GM18507 (cell line): Measurements from ENCODE around the gene FRMD3.

Experiments
- DNase-seq: peaks from one replicate; pipeline ENCODE4 v3.0.0; 2011; ENCODE audit warnings: low read depth; ENCODE audit not compliant: insufficient read length; ENCODE audit errors: extremely low spot score
- FAIRE-seq: peaks from 2 replicates; lab custom pipeline; 2011; peaks lifted over from hg19 to GRCh38; lab: Jason Lieb, UNC

FRMD3 gene

GRCh38 chr9:83313781-83314180 lies 224.4 kb downstream of the FRMD3 start:
- DNase-seq, result no peak

DNA sequence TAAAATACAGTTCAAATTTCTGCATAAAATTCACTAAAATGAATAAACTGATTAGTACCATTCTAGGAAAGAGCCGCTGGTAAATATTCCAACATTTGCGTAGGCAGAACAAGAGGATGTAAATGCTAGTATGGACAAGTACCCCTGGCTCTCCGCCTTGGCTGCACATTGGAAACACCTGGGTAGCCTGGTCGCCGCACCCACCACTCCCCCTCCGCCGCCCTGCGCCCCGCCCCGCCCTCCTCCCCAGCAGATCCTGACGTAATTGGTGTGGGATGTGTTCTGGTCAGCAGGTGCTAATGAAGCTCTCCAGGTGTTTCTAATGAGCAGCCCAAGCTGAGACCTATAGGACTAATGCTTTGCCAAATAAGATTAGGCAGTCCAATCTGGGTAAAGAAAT lies 225.7 kb downstream of the FRMD3 start:
- no peak for FAIRE-seq
- no peak for DNase-seq

More at GRCh38 chr9:83313781-83314180, 224.4 kb downstream of the FRMD3 start:
- FAIRE-seq, result no peak

GRCh38 chr9:83307066-83307724 lies 231.0 kb downstream of the FRMD3 start:
- no peak for DNase-seq
- no peak for FAIRE-seq

- DNase-seq, result no peak
- no peak for FAIRE-seq
Observed at GRCh38 chr9:83304686-83305085, 233.5 kb downstream of the FRMD3 start.

GRCh38 chr9:83299571-83299970 lies 238.6 kb downstream of the FRMD3 start:
- no peak for DNase-seq

GRCh38 chr9:83299094-83299493 lies 239.1 kb downstream of the FRMD3 start:
- DNase-seq (no peak), FAIRE-seq (no peak)

More at GRCh38 chr9:83299571-83299970, 238.6 kb downstream of the FRMD3 start:
- no peak for FAIRE-seq

- DNase-seq (peak; percentile 9), FAIRE-seq (no peak)
Observed at GRCh38 chr9:83296123-83296522, 242.1 kb downstream of the FRMD3 start.

DNA sequence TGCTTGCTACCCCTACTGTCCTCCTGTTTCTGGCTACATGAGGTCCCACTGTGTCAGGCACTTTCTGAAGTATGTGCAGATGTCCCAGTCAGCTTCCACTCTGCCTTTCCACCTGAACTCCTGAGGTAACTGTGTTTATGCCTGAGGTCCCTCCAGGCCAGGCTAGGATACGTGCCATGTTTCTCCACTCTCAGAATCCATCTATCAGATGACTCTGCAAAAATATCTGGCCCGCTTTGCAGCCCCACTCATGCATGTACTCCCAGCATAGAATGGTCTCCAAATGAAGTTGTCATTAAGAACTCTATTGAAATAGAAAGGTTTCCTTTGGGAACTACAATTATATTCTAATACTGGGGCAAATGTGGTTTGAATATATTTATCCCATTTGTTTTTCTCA lies 243.4 kb downstream of the FRMD3 start:
- no peak for FAIRE-seq
- no peak for DNase-seq

DNA sequence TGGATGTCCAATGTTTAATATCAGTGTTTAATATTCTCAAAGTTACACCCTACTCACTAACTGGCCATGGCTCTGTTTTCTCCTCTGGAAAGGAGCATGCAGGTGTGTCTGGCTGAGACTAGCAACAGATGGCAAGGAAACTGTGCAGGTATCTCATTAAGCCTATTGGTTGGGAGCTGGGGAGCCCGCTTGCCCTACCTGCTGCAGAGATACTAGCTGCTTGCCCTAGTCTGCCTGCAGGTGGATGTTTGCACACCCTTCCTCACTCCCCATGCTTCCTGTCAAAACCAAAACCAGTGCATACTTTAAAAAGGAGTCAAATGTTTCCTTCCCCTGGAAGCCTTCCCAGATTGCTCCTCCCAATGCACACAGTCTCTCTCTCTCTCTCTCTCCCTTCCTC lies 247.0 kb downstream of the FRMD3 start:
- FAIRE-seq (no peak), DNase-seq (no peak)

DNA sequence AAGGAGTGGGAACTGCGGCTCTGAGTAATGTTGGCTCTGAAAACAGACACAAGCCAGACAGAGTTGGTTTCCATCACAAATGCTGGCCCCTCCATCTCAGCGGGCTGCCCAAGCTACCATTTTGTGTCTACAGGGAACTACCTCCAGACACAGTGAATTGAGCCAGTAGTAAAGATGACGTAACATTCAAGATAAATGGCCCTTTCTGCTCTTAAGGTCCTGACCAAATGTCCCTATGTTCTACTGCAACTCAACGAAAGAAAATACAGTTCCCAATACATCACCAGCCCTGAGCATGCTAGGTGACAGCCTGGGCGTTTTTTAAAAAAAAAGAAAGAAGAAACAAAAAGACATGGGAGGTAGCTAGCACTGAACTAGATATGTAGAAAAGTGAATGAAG lies 247.5 kb downstream of the FRMD3 start:
- no peak for FAIRE-seq
- no peak for DNase-seq

GRCh38 chr9:83287021-83287420 lies 251.2 kb downstream of the FRMD3 start:
- no peak for DNase-seq
- no peak for FAIRE-seq

- DNase-seq (no peak), FAIRE-seq (no peak)
Observed at GRCh38 chr9:83285445-83286225, 252.6 kb downstream of the FRMD3 start.

DNA sequence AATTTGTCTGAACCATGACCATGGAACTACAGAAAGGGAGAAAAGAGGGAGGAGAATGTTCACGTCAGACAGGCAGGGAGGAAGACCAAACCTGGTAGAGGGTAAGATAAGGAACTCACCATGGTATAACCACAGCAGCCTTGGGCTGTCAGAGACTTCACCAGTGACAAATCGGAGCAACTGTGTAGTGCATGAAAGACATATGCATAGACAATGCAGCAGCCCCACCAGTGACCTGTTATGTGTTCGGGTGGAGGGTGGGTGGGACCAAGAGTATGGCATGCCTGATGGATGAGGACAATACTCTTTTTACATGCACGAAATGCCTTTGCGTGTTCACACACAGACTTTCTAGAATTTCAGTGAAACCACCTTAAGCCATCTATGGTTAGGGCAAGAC lies 253.5 kb downstream of the FRMD3 start:
- FAIRE-seq, result no peak
- no peak for DNase-seq

GRCh38 chr9:83283528-83283927 lies 254.7 kb downstream of the FRMD3 start:
- FAIRE-seq (no peak), DNase-seq (no peak)

GRCh38 chr9:83281306-83282255 lies 256.6 kb downstream of the FRMD3 start:
- DNase-seq, result no peak
- no peak for FAIRE-seq

DNA sequence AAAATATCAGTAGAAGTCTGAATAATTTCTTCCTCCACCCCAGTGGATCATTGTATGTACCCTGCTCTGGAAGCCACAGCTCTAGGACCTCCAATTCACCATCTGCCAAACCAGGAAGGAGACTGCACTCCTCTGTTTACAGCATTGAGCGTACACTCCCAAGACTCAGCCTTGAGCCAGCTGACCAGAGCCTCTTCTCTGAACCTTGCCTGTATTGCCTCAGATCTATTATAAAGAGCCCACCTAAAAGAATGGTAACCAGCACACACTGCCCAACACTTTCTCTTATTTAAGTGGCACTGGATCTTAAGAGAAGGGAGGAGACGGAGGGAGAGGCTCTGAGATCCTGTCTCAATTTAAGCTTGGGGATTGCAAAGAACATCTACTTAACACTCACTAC lies 257.4 kb downstream of the FRMD3 start:
- FAIRE-seq (no peak), DNase-seq (no peak)

- DNase-seq (no peak), FAIRE-seq (no peak)
Observed at GRCh38 chr9:83280268-83280667, 257.9 kb downstream of the FRMD3 start.

DNA sequence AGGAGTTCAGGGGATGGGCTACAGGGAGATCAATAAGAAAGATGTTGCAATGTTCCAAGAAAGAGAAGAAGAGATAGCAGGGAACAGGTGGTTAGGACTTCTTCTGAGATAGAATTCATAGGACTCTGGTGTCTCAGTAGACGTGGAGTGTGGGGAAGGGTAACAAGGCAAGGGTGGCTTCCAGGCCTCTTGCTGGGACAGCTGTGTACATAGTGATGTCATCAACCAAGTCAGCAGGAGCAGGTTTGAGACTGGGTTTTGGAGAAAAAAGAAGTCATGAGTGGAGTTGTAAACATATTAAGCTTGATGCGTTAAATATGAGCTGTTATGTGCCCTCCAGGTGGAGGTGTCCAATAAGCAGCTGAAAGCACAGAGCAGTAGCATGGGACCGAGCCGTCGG lies 263.4 kb downstream of the FRMD3 start:
- no peak for FAIRE-seq
- DNase-seq, result no peak

DNA sequence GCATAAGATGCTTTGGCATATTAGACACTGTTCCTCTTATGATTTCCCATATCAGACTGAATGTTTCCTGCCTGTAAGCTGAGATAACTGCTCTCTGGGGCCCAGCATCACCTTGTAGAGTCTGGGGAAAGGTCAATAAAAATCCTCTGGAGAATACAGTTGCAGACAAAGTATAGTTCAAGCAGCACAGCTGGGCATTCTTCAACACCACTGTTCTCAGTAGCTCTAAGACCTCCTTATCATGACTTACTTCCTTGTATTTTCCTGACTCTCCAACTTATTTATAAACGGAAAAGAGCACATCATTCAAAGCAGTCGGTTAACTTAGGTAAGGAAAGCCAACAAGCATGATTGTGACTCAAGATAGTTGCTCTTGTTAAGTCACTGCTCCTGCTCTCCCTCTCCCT lies 266.5 kb downstream of the FRMD3 start:
- DNase-seq (no peak), FAIRE-seq (no peak)

DNA sequence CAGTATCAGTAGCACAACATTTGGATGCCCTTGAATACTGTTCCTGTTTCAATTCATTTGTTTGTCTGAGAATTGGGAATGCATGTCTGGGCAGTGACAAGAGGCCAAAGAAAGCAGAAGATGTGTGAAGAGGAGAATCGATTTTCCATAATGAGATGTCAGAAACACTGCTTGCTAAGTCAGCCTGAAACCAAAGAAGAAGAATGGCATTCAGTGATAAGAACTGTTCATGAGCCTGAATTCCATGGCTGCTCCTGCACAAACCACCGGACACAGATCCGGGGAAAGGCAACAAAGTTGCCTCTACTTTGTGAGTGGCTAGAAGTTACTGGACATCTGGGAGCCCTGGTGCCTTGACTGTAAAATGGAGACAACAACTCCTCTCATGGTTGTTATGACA lies 268.1 kb downstream of the FRMD3 start:
- FAIRE-seq, result no peak

More for the DNA sequence above, 268.1 kb downstream of the FRMD3 start:
- no peak for DNase-seq
